H1 (cell line): ENCODE results near the gene RNF10. TPM values are rescaled to one million over a fixed set of nuclear protein-coding genes. Genes with fewer than 3 reads are reported as not detected.

ENCODE experiments used
- CTCF ChIA-PET: fragments of 300-600 bp; sonication (Branson Sonifier 250); formaldehyde crosslinking; loops from one replicate; lab custom pipeline; 2021; ENCODE audit not compliant: partially characterized antibody; lab: Charles Lee
- POLR2A ChIA-PET: fragments of 300-600 bp; sonication (Branson Sonifier 250); formaldehyde crosslinking; loops from one replicate; lab custom pipeline; 2021; ENCODE audit warnings: inconsistent platforms; ENCODE audit not compliant: partially characterized antibody; lab: Charles Lee
- DNase-seq, 2 experiments: peaks; one replicate each; pipeline versions ENCODE4 v3.0.0 to v3.0.0-alpha.2; 2010 to 2022; ENCODE audit warnings: low spot score in 2 of 2, low read depth in 1 of 2, mixed read lengths in 1 of 2
- FAIRE-seq: peaks from 2 replicates; lab custom pipeline; 2011; peaks lifted over from hg19 to GRCh38; lab: Jason Lieb, UNC
- H2AFZ ChIP-seq: 2 replicates; pipeline ENCODE4 v1.8.1; 2012; ENCODE audit warnings: low read length, inconsistent platforms
- H2AK5ac ChIP-seq: 2 replicates; pipeline ENCODE4 v1.6.1; 2013; ENCODE audit warnings: low read depth, low read length
- H2BK120ac ChIP-seq: replicated peaks from 2 replicates; pipeline ENCODE3; 2013; ENCODE audit warnings: low read depth, low read length, inconsistent platforms
- H2BK12ac ChIP-seq: 2 replicates; pipeline ENCODE4 v1.6.1; 2013; ENCODE audit warnings: low read depth, low read length
- H2BK15ac ChIP-seq: 2 replicates; pipeline ENCODE4 v1.6.1; 2013; ENCODE audit warnings: low read length
- H2BK20ac ChIP-seq: 2 replicates; pipeline ENCODE4 v1.6.1; 2013; ENCODE audit warnings: low read length
- H2BK5ac ChIP-seq: 2 replicates; pipeline ENCODE4 v1.6.1; 2013; ENCODE audit warnings: low read depth, low read length
- H3K14ac ChIP-seq: 2 replicates; pipeline ENCODE4 v1.6.1; 2013; ENCODE audit warnings: inconsistent platforms; ENCODE audit not compliant: insufficient read length
- H3K18ac ChIP-seq: 2 replicates; pipeline ENCODE4 v1.6.1; 2013; ENCODE audit warnings: low read length; ENCODE audit errors: extremely low read depth
- H3K23ac ChIP-seq: 2 replicates; pipeline ENCODE4 v1.6.1; 2013; ENCODE audit warnings: inconsistent platforms; ENCODE audit not compliant: insufficient read length
- H3K23me2 ChIP-seq: 2 replicates; pipeline ENCODE4 v1.6.1; 2013; ENCODE audit warnings: low read depth, low read length
- H3K27ac ChIP-seq: 2 replicates; pipeline ENCODE4 v1.6.1; 2011; ENCODE audit warnings: low read depth, low read length, inconsistent platforms
- H3K27me3 ChIP-seq, 4 experiments: replicated peaks in 1 of 4; 1 replicate in 1 of 4; 2 replicates in 3 of 4; pipeline versions ENCODE4 v1.6.1 to v1.8.1; 2011 to 2013; ENCODE audit warnings: low read length in 3 of 4, mild to moderate bottlenecking in 3 of 4, inconsistent platforms in 2 of 4, mixed read lengths in 2 of 4, moderate library complexity in 1 of 4; ENCODE audit not compliant: control insufficient read depth in 3 of 4, insufficient read depth in 3 of 4; ENCODE audit errors: extremely low read depth in 1 of 4
- H3K36me3 ChIP-seq, 4 experiments: 2 replicates each; pipeline versions ENCODE4 v1.6.1 to v1.8.1; 2011 to 2013; ENCODE audit warnings: mild to moderate bottlenecking in 4 of 4, low read length in 3 of 4, moderate library complexity in 2 of 4, control low read depth in 1 of 4, inconsistent platforms in 1 of 4; ENCODE audit not compliant: insufficient read depth in 4 of 4, control insufficient read depth in 2 of 4
- H3K4ac ChIP-seq: replicated peaks from 2 replicates; pipeline ENCODE3; 2013; ENCODE audit warnings: low read length, low read depth, mixed read lengths, inconsistent platforms; ENCODE audit not compliant: insufficient read length
- H3K4me1 ChIP-seq, 4 experiments: replicated peaks in 1 of 4; 1 replicate in 1 of 4; 2 replicates in 3 of 4; pipeline versions ENCODE4 v1.6.1 to v1.8.1; 2011 to 2013; ENCODE audit warnings: low read length in 3 of 4, inconsistent platforms in 2 of 4, mixed read lengths in 1 of 4; ENCODE audit not compliant: insufficient read depth in 4 of 4, control insufficient read depth in 3 of 4
- H3K4me2 ChIP-seq, 2 experiments: 2 replicates each; pipeline versions ENCODE4 v1.6.1 to v1.8.1; 2011 to 2013; ENCODE audit warnings: low read depth in 2 of 2, low read length in 2 of 2, control low read depth in 1 of 2, inconsistent platforms in 1 of 2, mild to moderate bottlenecking in 1 of 2; ENCODE audit not compliant: insufficient read depth in 1 of 2
- H3K4me3 ChIP-seq, 4 experiments: fragments of 200-600, 300-600 bp in 1 of 4; sonication (generic), shearing (Covaris generic), sonication (Bioruptor Twin) in 1 of 4; 2 replicates each; pipeline versions ENCODE4 v1.5.1 to v1.8.1; 2011 to 2016; ENCODE audit warnings: low read length in 4 of 4, low read depth in 3 of 4, control low read depth in 2 of 4, inconsistent platforms in 2 of 4, mild to moderate bottlenecking in 2 of 4, mixed read lengths in 1 of 4, moderate library complexity in 1 of 4; ENCODE audit not compliant: insufficient read depth in 2 of 4; ENCODE audit errors: extremely low read depth in 1 of 4
- H3K56ac ChIP-seq: replicated peaks from 2 replicates; pipeline ENCODE3; 2013; ENCODE audit warnings: low read depth, mild to moderate bottlenecking, mixed read lengths, low read length, inconsistent platforms; ENCODE audit not compliant: insufficient read length
- H3K79me1 ChIP-seq: 2 replicates; pipeline ENCODE4 v1.6.1; 2013; ENCODE audit warnings: low read depth, low read length, control low read depth
- H3K79me2 ChIP-seq, 2 experiments: 2 replicates each; pipeline versions ENCODE4 v1.6.1 to v1.8.1; 2012 to 2013; ENCODE audit warnings: low read length in 2 of 2, mild to moderate bottlenecking in 2 of 2, inconsistent platforms in 1 of 2; ENCODE audit not compliant: insufficient read depth in 2 of 2, control insufficient read depth in 1 of 2
- H3K9ac ChIP-seq, 4 experiments: replicated peaks in 1 of 4; 1 replicate in 1 of 4; 2 replicates in 3 of 4; pipeline versions ENCODE4 v1.6.1 to v1.8.1; 2011 to 2013; ENCODE audit warnings: low read depth in 3 of 4, low read length in 3 of 4, control low read depth in 2 of 4, mild to moderate bottlenecking in 2 of 4, moderate library complexity in 2 of 4, inconsistent platforms in 1 of 4; ENCODE audit errors: extremely low read depth in 1 of 4
- H3K9me3 ChIP-seq, 2 experiments: 2 replicates each; pipeline versions ENCODE4 v1.6.1 to v1.8.1; 2012 to 2013; ENCODE audit warnings: mild to moderate bottlenecking in 2 of 2, moderate library complexity in 2 of 2, control low read depth in 1 of 2, inconsistent platforms in 1 of 2, low read depth in 1 of 2, low read length in 1 of 2, mixed read lengths in 1 of 2; ENCODE audit not compliant: insufficient read depth in 2 of 2
- H4K20me1 ChIP-seq, 2 experiments: replicated peaks in 1 of 2; 2 replicates each; pipeline versions ENCODE3 to v1.8.1; 2011 to 2013; ENCODE audit warnings: inconsistent platforms in 2 of 2, low read length in 2 of 2, mild to moderate bottlenecking in 1 of 2; ENCODE audit not compliant: insufficient read depth in 2 of 2, control insufficient read depth in 1 of 2
- H4K5ac ChIP-seq: 2 replicates; pipeline ENCODE4 v1.6.1; 2013; ENCODE audit warnings: low read length, low read depth, mixed read lengths, inconsistent platforms; ENCODE audit not compliant: insufficient read length
- H4K8ac ChIP-seq: 2 replicates; pipeline ENCODE4 v1.8.0; 2013; ENCODE audit warnings: mild to moderate bottlenecking, moderate library complexity, low read length, inconsistent platforms; ENCODE audit not compliant: insufficient read depth; ENCODE audit errors: extremely low read depth
- H4K91ac ChIP-seq: replicated peaks from 2 replicates; pipeline ENCODE3; 2013; ENCODE audit warnings: low read length, mixed read lengths, inconsistent platforms; ENCODE audit not compliant: insufficient read length
- ASH2L ChIP-seq: fragments of 200-600, 300-600 bp; sonication (generic); IDR thresholded peaks from one replicate; pipeline ENCODE4 v1.7.1; 2017; ENCODE audit warnings: low read length
- PHF8 ChIP-seq: fragments of 200-600 bp; sonication (generic); conservative IDR thresholded peaks from 2 replicates; pipeline ENCODE4 v1.7.1; 2012; ENCODE audit warnings: low read depth, mild to moderate bottlenecking, inconsistent platforms, low read length, moderate library complexity
- WGBS, 2 experiments: shearing (Covaris generic) in 1 of 2; methylation state at CpG; one replicate each; pipeline versions ENCODE4 v1.1.6 to v1.1.7; 2013 to 2015; ENCODE audit warnings: low lambda C conversion rate in 2 of 2, mixed read lengths in 2 of 2, inconsistent platforms in 1 of 2, low coverage in 1 of 2, missing lambda C conversion rate in 1 of 2; ENCODE audit not compliant: insufficient replicate concordance in 2 of 2, insufficient coverage in 1 of 2, insufficient read length in 1 of 2; ENCODE audit errors: extremely low coverage in 1 of 2, missing lambda C conversion rate in 1 of 2; 5-methylcytosine and 5-hydroxymethylcytosine counted together
- polyA plus RNA-seq, 7 experiments: library from polyadenylated mRNA; depleted of rRNA in 3 of 7; stranded (reverse) in 5 of 7; unstranded in 2 of 7; fragments of >200 nt in 5 of 7; fragments of 200-250 nt in 2 of 7; gene quantifications; 1 replicate in 5 of 7; 2 replicates in 1 of 7; 4 replicates in 1 of 7; pipeline versions ENCODE4 v1.2.1 to v1.2.3, GENCODE V29; 2011 to 2013; ENCODE audit warnings: missing spikeins in 2 of 7, mixed read lengths in 2 of 7
- total RNA-seq: library from RNA; stranded (reverse); fragmentation: NEBNext Ultra II Directional; extraction: Animal tissue kit (Norgen Biotek cat#: 25700); gene quantifications from 2 replicates; pipeline ENCODE4 v1.2.1, GENCODE V29; 2021

Gene RNF10
- total and polyA plus RNA-seq, 2 of the 8 experiments (the other 6 are each of a cell fraction or from before 2014, with no cell fraction given) = 71.6 to 171 TPM

- 0 out of 2 replicates have a peak overlapping the region, but pooled peaks have one; percentile 26 for H2BK5ac ChIP-seq
- H3K36me3 ChIP-seq = peaks cover 2 to 17% (median 9%) of the 10 kb centered on the region in 4 experiments; a peak in 7 of 8 replicates
- ChIA-PET CTCF (interaction anchor here (0.7 to 2.1 kb wide), 6 partner anchors 9 to 56 kb away, joined by 3 to 9 read pairs (median 4); no protein-coding TSS in a partner anchor), POLR2A (interaction anchor here (0.7 to 10.1 kb wide), 21 partner anchors 10 to 294 kb away, joined by 3 to 119 read pairs (median 7); partner anchors contain the start of genes COQ5, GATC, POP5 and RNF10)
- H3K79me1 ChIP-seq = 0 out of 2 replicates have a peak, but pooled peaks cover 3% of the 10 kb centered on the region
- peaks cover 16 to 20% of the 10 kb centered on the region in 2 experiments for H3K79me2 ChIP-seq
- peak overlapping the region; percentile 38 to 80 (median 50) for H3K9ac ChIP-seq
- no peak overlapping the region for H2BK120ac ChIP-seq
- H3K9me3 ChIP-seq = no peaks in the 10 kb centered on the region
- peak overlapping the region; percentile 9 for H3K56ac ChIP-seq
- peaks cover 0 to 6% (median 1%) of the 10 kb centered on the region in 4 experiments; a peak in 3 of 7 replicates for H3K4me1 ChIP-seq
- H2BK15ac ChIP-seq = no peak overlapping the region
- no peak for FAIRE-seq
- no peak overlapping the region for H3K27ac ChIP-seq
- H3K4me2 ChIP-seq = peak overlapping the region; percentile 85 to 86
- peak overlapping the region; percentile 84 for H3K14ac ChIP-seq
- peaks cover 10% of the 10 kb centered on the region for H3K23me2 ChIP-seq
- H2AK5ac ChIP-seq = no peak overlapping the region
- no peak overlapping the region for H2BK12ac ChIP-seq
- WGBS, 2 experiments = 7% methylated on average over 12 of the region's 17 CpGs; no CpG with 5 or more reads in 1 of the 2 experiments
- TF ChIP-seq PHF8 (0 out of 2 replicates have a peak, but pooled peaks have one; percentile 3), ASH2L (no peak)
- TF ChIP-seq, all 59 proteins: peak for 1
- Histone ChIP-seq H2AFZ (peak overlapping the region; percentile 79), H4K5ac (peak overlapping the region; percentile 50), H4K8ac (no peak overlapping the region), H3K4ac (no peak overlapping the region), H3K23ac (peak overlapping the region; percentile 17), H4K20me1 (peaks cover 12 to 13% of the 10 kb centered on the region in 2 experiments), H4K91ac (no peak overlapping the region), H2BK20ac (no peak overlapping the region), H3K27me3 (no peaks in the 10 kb centered on the region), H3K4me3 (peak overlapping the region; percentile 64 to 96 (median 80)), H3K18ac (no peak overlapping the region)
- peak in 1 of 2 experiments; percentile 52 for DNase-seq
These were observed 38.9 kb upstream of the RNF10 start for GRCh38 chr12:120495186-120495730.
